Adrenal gland (tissue), 12 donors: ENCODE measurements around the gene SCNM1. TPM values are rescaled to one million over a fixed set of nuclear protein-coding genes. Genes with fewer than 3 reads are reported as not detected.
"Not testable (repeated sequence)": the region's sequence is repeated elsewhere in the genome, so short reads cannot be mapped to it uniquely, and the experiment has no call there.

Experiments
- DNase-seq, 7 donors: peaks; one replicate each; pipeline ENCODE4 v3.0.0-alpha.2; 2019 to 2020
- H3K27ac ChIP-seq, 5 donors: fragments of 200-600 bp; sonication (generic) in 4 of 5; 1 replicate in 3 of 5; 2 replicates in 2 of 5; pipeline versions ENCODE4 v1.5.1 to v1.8.0; 2016 to 2020; ENCODE audit warnings: mild to moderate bottlenecking in 1 of 5
- H3K27me3 ChIP-seq: fragments of 200-600 bp; 2 replicates; pipeline ENCODE4 v1.8.0; 2021
- H3K36me3 ChIP-seq, 2 donors: fragments of 200-600 bp; replicated peaks in 1 of 2; 1 replicate in 1 of 2; 2 replicates in 1 of 2; pipeline versions ENCODE4 v1.5.1 to v1.8.0; 2018 to 2022
- H3K4me1 ChIP-seq, 2 donors: fragments of 200-600 bp; replicated peaks in 1 of 2; 1 replicate in 1 of 2; 2 replicates in 1 of 2; pipeline versions ENCODE4 v1.5.1 to v1.8.0; 2018 to 2021
- H3K4me3 ChIP-seq, 4 donors: fragments of 200-600 bp; sonication (generic) in 3 of 4; one replicate each; pipeline ENCODE4 v1.5.1; 2016 to 2018
- H3K9me3 ChIP-seq, 3 donors: fragments of 200-600 bp; sonication (generic) in 1 of 3; replicated peaks in 1 of 3; 1 replicate in 2 of 3; 2 replicates in 1 of 3; pipeline versions ENCODE4 v1.5.1 to v1.8.0; 2016 to 2021
- POLR2A ChIP-seq, 2 donors: fragments of 450-650 bp; IDR thresholded peaks; one replicate each; pipeline ENCODE4 v1.6.1; 2017; ENCODE audit warnings: antibody characterized with exemption in 2 of 2, mild to moderate bottlenecking in 2 of 2, moderate library complexity in 1 of 2
- WGBS, 4 donors: extraction: QIAGEN DNeasy Blood & Tissue Kit in 2 of 4; methylation state at CpG; one replicate each; pipeline versions ENCODE4 v1.1.5 to v1.1.7; 2013 to 2017; 5-methylcytosine and 5-hydroxymethylcytosine counted together
- intact Hi-C, 2 donors: fragments of 100-400 bp; cut with DNase I; formaldehyde crosslinking; loops; one replicate each; pipeline versions ENCODE4 v1.14.1 to v1.15.0; 2022 to 2023
- polyA plus RNA-seq, 3 donors: library from polyadenylated mRNA; stranded (reverse); fragments of 200-250 nt in 2 of 3; fragments of 350-450 nt in 1 of 3; fragmentation: Illumina TruSeq in 1 of 3; extraction: RNeasy Lipid Tissue Mini Kit (QIAGEN cat#74804) in 1 of 3; gene quantifications; one replicate each; pipeline ENCODE4 v1.2.3, GENCODE V29; 2013 to 2014
- total RNA-seq, 9 donors: library from RNA; depleted of rRNA in 4 of 9; stranded (reverse); fragments of >200 nt in 4 of 9; fragments of 120-200 nt in 1 of 9; fragmentation: NEBNext Ultra II Directional in 1 of 9; extraction: Animal tissue kit (Norgen Biotek cat#: 25700) in 1 of 9; gene quantifications; one replicate each; pipeline versions ENCODE4 v1.1.0 to v1.2.4, GENCODE V29; 2013 to 2023
- TF ChIP-seq, protein P1 (sequence below), 6 experiments: fragments of 450-650 bp in 4 of 6; fragments of 200-600 bp in 2 of 6; sonication (generic) in 1 of 6; IDR thresholded peaks; 1 replicate in 5 of 6; 2 replicates in 1 of 6; pipeline versions ENCODE4 v1.5.1 to v1.8.0; 2016 to 2021; ENCODE audit warnings: antibody characterized with exemption in 6 of 6, mild to moderate bottlenecking in 2 of 6, moderate library complexity in 1 of 6
- donor health status: healthy with polysubstance abuse.
- donor health status: Bipolar disorder and iron deficiency.
- donor health status: DM: yes; HTN: yes; CAD: no.
- donor health status: DM: no; HTN: no; CAD: no.
- donor health status: DM: no; HTN: no; CAD: no.
- donor health status: DM: yes; HTN: yes; CAD: no.

Gene SCNM1
- total and polyA plus RNA-seq, 12 donors, result 16.4 to 89.0 (median 36.6) TPM

DNA sequence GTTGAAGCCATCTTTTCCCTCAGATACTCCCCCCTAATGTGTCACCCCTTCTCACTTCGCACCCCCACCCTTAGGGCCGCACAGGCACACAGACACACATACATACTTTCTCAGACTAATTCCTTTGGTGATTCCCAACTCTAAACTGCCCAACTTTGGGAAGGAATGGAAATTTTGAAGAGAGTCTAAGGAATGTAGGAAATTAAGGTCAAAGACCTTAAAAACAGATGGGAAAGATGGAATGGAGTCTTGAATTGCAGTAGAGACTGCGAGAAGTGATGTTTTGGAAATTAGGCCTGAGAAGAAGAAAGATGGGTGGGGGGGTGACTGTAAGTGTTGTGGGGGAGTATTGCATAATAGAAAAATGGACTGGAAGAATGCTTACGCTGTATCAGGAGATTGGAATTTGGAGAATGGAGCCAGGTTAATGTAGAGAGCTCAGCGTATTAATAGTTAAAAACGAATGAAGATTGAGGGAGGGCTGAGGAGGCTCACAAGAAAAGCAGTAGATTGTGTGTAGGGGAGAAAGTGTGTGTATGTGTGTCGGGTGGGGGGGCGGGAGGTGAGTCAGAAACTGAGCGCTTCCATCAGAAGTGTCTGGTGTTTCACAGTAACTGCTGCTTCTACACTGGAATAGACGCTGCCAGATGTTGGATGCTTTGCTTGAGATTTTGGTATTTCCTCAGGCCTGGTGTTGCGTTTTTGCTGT lies 34.1 kb downstream of the SCNM1 start:
- Histone ChIP-seq H3K27me3 (no peaks in the 10 kb centered on the region), H3K4me3 (peak overlapping the region in 3 of 4 donors; percentile 27 to 97 (median 61)), H3K9me3 (no peaks in the 10 kb centered on the region), H3K36me3 (peaks cover 0 to 16% of the 10 kb centered on the region in 2 donors), H3K27ac (peak overlapping the region in 3 of 5 donors; percentile 94 to 99 (median 95)), H3K4me1 (peaks cover 32 to 46% of the 10 kb centered on the region in 2 donors)
- WGBS, 4 donors, result 14 to 23% (median 19%) methylated on average over 11 of the region's 11 CpGs
- intact Hi-C loops, result loop anchor here (5.0 kb wide), 1 partner anchor 52 kb away; the partner anchor contains the start of gene PSMD4 (in 2 of the 2)
- TF ChIP-seq, protein P1, sequence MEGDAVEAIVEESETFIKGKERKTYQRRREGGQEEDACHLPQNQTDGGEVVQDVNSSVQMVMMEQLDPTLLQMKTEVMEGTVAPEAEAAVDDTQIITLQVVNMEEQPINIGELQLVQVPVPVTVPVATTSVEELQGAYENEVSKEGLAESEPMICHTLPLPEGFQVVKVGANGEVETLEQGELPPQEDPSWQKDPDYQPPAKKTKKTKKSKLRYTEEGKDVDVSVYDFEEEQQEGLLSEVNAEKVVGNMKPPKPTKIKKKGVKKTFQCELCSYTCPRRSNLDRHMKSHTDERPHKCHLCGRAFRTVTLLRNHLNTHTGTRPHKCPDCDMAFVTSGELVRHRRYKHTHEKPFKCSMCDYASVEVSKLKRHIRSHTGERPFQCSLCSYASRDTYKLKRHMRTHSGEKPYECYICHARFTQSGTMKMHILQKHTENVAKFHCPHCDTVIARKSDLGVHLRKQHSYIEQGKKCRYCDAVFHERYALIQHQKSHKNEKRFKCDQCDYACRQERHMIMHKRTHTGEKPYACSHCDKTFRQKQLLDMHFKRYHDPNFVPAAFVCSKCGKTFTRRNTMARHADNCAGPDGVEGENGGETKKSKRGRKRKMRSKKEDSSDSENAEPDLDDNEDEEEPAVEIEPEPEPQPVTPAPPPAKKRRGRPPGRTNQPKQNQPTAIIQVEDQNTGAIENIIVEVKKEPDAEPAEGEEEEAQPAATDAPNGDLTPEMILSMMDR (IDR thresholded peaks at IDR 0.05), result no peak
- no peak for TF ChIP-seq POLR2A (IDR thresholded peaks at IDR 0.05)
- peak in 3 of 7 donors; percentile 28 to 56 (median 46) for DNase-seq

DNA sequence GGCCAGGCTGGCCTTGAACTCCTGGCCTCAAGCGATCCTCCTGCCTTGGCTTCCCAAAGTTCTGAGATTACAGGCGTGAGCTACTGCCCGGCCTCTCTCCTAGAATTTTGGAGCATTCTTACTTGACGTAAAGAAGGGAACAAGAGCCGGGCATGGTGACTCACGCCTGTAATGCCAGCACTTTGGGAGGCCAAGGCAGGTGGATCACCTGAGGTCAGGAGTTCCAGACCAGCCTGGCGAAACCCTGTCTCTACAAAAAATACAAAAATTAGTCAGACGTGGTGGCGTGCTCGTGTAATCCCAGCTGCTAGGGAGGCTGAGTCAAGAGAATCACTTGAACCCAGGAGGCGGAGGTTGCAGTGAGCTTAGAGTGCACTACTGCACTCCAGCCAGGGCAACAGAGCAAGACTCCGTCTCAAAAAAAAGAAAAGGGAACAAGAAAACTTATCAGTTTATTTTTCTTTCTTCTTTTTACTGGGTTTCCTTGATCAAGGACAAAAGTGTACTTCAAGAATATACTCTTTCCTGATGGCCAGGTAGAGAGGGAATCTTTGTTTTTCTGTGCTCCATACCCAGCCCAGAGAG lies 39.5 kb downstream of the SCNM1 start:
- Histone ChIP-seq H3K4me1 (peaks cover 18 to 29% of the 10 kb centered on the region in 2 donors), H3K36me3 (peaks cover 0 to 44% of the 10 kb centered on the region in 2 donors)
- H3K27me3 ChIP-seq, H3K9me3 ChIP-seq, H3K4me3 ChIP-seq, H3K27ac ChIP-seq, intact Hi-C loops: not testable (repeated sequence)
- peak in 2 of 7 donors; percentile 27 to 50 for DNase-seq
- 76 to 89% (median 81%) methylated on average over 11 to 12 of the region's 12 CpGs for WGBS, 4 donors

DNA sequence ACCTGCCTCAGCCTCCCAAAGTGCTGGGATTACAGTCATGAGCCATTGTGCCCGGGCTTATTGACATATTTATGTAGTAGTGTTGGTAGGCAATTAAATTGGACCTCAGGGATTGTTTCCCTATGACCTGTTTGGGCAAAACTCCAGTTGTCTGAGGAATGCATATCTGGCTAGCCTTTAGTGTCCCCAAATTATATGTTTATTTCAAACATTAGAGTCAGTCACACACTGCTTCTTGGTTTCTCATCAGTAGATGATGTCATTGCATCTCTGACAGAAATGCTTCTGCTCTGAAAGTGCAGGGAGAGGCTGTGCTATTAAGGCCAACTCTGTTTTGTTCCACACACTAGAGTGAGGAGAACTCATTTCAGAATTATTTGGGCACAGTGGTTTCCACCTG lies 44.9 kb downstream of the SCNM1 start:
- Histone ChIP-seq H3K9me3 (no peaks in the 10 kb centered on the region), H3K4me1 (peaks cover 0 to 3% of the 10 kb centered on the region in 2 donors), H3K36me3 (peaks cover 0 to 42% of the 10 kb centered on the region in 2 donors), H3K4me3 (no peak overlapping the region), H3K27ac (no peak overlapping the region), H3K27me3 (no peaks in the 10 kb centered on the region)
- TF ChIP-seq, protein P1 (IDR thresholded peaks at IDR 0.05), result no peak
- TF ChIP-seq POLR2A (IDR thresholded peaks at IDR 0.05), result no peak
- DNase-seq, result no peak
- intact Hi-C loops, result no loop called here
- 81 to 86% (median 86%) methylated on average over 1 of the region's 1 CpG for WGBS, 4 donors

DNA sequence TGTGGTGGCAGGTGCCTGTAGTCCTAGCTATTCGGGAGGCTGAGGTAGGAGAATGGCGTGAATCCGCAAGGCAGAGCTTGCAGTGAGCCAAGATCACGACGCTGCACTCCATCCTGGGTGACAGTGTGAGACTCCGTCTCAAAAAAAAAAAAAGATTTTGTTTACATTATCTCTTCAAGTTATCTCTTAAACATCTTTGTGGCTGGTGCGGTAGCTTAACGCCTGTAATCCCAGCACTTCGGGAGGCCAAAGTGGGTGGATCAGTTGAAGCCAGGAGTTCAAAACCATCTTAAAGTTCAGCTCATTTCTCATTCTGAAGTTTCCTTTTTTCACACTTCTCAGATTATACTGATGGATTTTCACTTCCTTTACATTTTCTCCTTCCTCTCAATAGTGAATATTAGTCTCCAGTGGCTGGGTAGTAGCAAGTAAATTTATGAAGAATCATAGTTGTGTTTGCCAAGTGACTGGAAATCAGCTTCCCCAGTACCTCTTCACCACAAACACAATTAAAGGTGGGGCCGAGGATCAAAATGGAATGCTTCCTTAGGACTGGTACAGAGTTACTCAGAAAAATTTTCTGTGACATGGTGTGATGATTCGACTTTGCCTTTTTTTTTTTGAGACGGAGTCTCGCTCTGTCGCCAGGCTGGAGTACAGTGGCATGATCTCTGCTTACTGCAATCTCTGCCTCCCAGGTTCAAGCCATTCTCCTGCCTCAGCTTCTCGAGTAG lies 46.2 kb downstream of the SCNM1 start:
- Histone ChIP-seq H3K27ac (no peak overlapping the region), H3K36me3 (peaks cover 0 to 30% of the 10 kb centered on the region in 2 donors)

More for the DNA sequence above, 46.2 kb downstream of the SCNM1 start:
- H3K4me3 ChIP-seq, result no peak overlapping the region
- H3K4me1 ChIP-seq, result peaks cover 0 to 3% of the 10 kb centered on the region in 2 donors
- H3K27me3 ChIP-seq, result no peaks in the 10 kb centered on the region
- intact Hi-C loops, result no loop called here
- 81 to 90% (median 87%) methylated on average over 14 to 15 of the region's 15 CpGs for WGBS, 4 donors
- TF ChIP-seq, protein P1 (IDR thresholded peaks at IDR 0.05), result no peak
- no peak for TF ChIP-seq POLR2A (IDR thresholded peaks at IDR 0.05)
- no peak for DNase-seq
- H3K9me3 ChIP-seq, result no peaks in the 10 kb centered on the region
